ENCODE measurements around the gene FNDC3B.

DNA sequence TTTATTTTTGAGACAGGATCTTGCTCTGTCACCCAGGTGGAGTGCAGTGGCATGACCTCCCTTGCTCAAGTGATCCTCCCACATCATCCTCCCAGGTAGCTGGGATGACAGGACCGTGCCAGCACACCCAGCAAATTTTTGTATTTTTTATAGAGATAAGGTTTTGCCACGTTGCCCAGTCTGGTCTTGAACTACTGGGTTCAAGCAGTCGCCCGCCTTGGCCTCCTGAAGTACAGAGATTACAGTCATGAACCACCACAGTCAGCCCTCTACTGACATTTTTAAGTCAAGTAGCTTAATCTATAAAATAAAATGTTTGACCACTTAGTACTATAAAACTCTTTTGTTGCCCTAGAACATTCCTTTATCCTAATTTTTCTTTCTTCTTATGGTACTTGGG, 198.8 kb downstream of the FNDC3B start:
- TF ChIP-seq CTCF (IDR thresholded peaks at IDR 0.05) (no peak), POLR2A (IDR thresholded peaks at IDR 0.05) (no peak)

Data from testis (tissue), 2 donors.